Femur (tissue), 1 donor: ENCODE data around the gene SLIT3.

Experiments used
- DNase-seq: peaks from one replicate; pipeline ENCODE4 v3.0.0-alpha.2; 2017

SLIT3 gene

GRCh38 chr5:169298193-169298592, 2.7 kb downstream of the SLIT3 start:
- DNase-seq = no peak

- no peak for DNase-seq
Observed at GRCh38 chr5:169296419-169297143, 4.4 kb downstream of the SLIT3 start.

- no peak for DNase-seq
Observed at GRCh38 chr5:169295306-169295705, 5.6 kb downstream of the SLIT3 start.

- DNase-seq = no peak
Observed at GRCh38 chr5:169294621-169295020, 6.3 kb downstream of the SLIT3 start.

- no peak for DNase-seq
Observed at GRCh38 chr5:169291877-169292276, 9.1 kb downstream of the SLIT3 start.

- no peak for DNase-seq
Observed at GRCh38 chr5:169290895-169291294, 10.0 kb downstream of the SLIT3 start.

- DNase-seq = no peak
Observed at GRCh38 chr5:169289520-169289919, 11.4 kb downstream of the SLIT3 start.

GRCh38 chr5:169288066-169288930, 12.6 kb downstream of the SLIT3 start:
- no peak for DNase-seq

- no peak for DNase-seq
Observed at GRCh38 chr5:169287529-169287928, 13.4 kb downstream of the SLIT3 start.

- DNase-seq = no peak
Observed at GRCh38 chr5:169286572-169287300, 14.2 kb downstream of the SLIT3 start.

GRCh38 chr5:169283887-169284286, 17.1 kb downstream of the SLIT3 start:
- DNase-seq = no peak

GRCh38 chr5:169281625-169282024, 19.3 kb downstream of the SLIT3 start:
- no peak for DNase-seq

GRCh38 chr5:169280696-169281095, 20.2 kb downstream of the SLIT3 start:
- no peak for DNase-seq

GRCh38 chr5:169280286-169280685, 20.7 kb downstream of the SLIT3 start:
- no peak for DNase-seq

- no peak for DNase-seq
Observed at GRCh38 chr5:169279125-169279524, 21.8 kb downstream of the SLIT3 start.

- no peak for DNase-seq
Observed at GRCh38 chr5:169273881-169274280, 27.1 kb downstream of the SLIT3 start.

GRCh38 chr5:169273451-169273850, 27.5 kb downstream of the SLIT3 start:
- DNase-seq = no peak

GRCh38 chr5:169272731-169273427, 28.1 kb downstream of the SLIT3 start:
- DNase-seq = no peak

- DNase-seq = no peak
Observed at GRCh38 chr5:169272111-169272510, 28.8 kb downstream of the SLIT3 start.

GRCh38 chr5:169270827-169271226, 30.1 kb downstream of the SLIT3 start:
- DNase-seq = no peak

- DNase-seq = no peak
Observed at GRCh38 chr5:169268019-169268418, 32.9 kb downstream of the SLIT3 start.

GRCh38 chr5:169265888-169266287, 35.1 kb downstream of the SLIT3 start:
- DNase-seq = no peak

- no peak for DNase-seq
Observed at GRCh38 chr5:169263591-169263990, 37.3 kb downstream of the SLIT3 start.
